K562 (cell line): ENCODE measurements around the gene RNF103. TPM values are rescaled to one million over a fixed set of nuclear protein-coding genes. Genes with fewer than 3 reads are reported as not detected.

ENCODE experiments used
- AFF4 ChIP-seq: sonication (generic); formaldehyde crosslinking; IDR thresholded peaks from 2 replicates; pipeline ENCODE4 v1.8.0; 2023; ENCODE audit warnings: mild to moderate bottlenecking, missing genetic modification reagents
- HMGN3 ChIP-seq: IDR thresholded peaks from 2 replicates; pipeline ENCODE4 v1.6.1; 2011; ENCODE audit warnings: borderline replicate concordance, low read depth, mild to moderate bottlenecking, mixed read lengths, low read length; ENCODE audit not compliant: insufficient read length; ENCODE audit errors: extremely low read depth
- NONO ChIP-seq, 2 experiments: fragments of 200-400 bp in 1 of 2; fragments of 450-650 bp in 1 of 2; formaldehyde crosslinking in 1 of 2; IDR thresholded peaks; 2 replicates each; pipeline ENCODE4 v1.6.1; 2017; ENCODE audit warnings: low read depth in 2 of 2, mild to moderate bottlenecking in 2 of 2, moderate library complexity in 2 of 2, low read length in 1 of 2
- NR2C2 ChIP-seq, 2 experiments: fragments of 200-800 bp in 1 of 2; sonication (Bioruptor generic) in 1 of 2; sonication (generic) in 1 of 2; formaldehyde crosslinking in 1 of 2; IDR thresholded peaks; 2 replicates each; pipeline versions ENCODE4 v1.6.1 to v1.8.0; 2016 to 2022; ENCODE audit warnings: mild to moderate bottlenecking in 1 of 2, missing compliant biosample characterization in 1 of 2, missing genetic modification characterization in 1 of 2, missing genetic modification reagents in 1 of 2
- PBX2 ChIP-seq, 2 experiments: IDR thresholded peaks in 1 of 2; conservative IDR thresholded peaks in 1 of 2; 2 replicates each; pipeline ENCODE4 v1.6.1; 2016; ENCODE audit warnings: low read depth in 2 of 2, mild to moderate bottlenecking in 1 of 2, missing compliant biosample characterization in 1 of 2, missing genetic modification characterization in 1 of 2, moderate library complexity in 1 of 2
- PHF8 ChIP-seq: fragments of 200-600 bp; sonication (generic); IDR thresholded peaks from 2 replicates; pipeline ENCODE4 v1.6.1; 2012; ENCODE audit warnings: mixed run types, mild to moderate bottlenecking, inconsistent platforms, low read length, moderate library complexity, borderline replicate concordance
- RBM34 ChIP-seq: fragments of 200-400 bp; formaldehyde crosslinking; IDR thresholded peaks from 2 replicates; pipeline ENCODE4 v1.6.1; 2018; ENCODE audit warnings: low read length, borderline replicate concordance; ENCODE audit not compliant: insufficient read depth
- UBTF ChIP-seq, 2 experiments: IDR thresholded peaks; 2 replicates each; pipeline ENCODE4 v1.6.1; 2012; ENCODE audit warnings: improper control_type of control experiment in 2 of 2, low read depth in 2 of 2, low read length in 2 of 2, borderline replicate concordance in 1 of 2
- ZBTB7A ChIP-seq: IDR thresholded peaks from 2 replicates; pipeline ENCODE4 v1.6.1; 2011; ENCODE audit warnings: low read depth, mild to moderate bottlenecking, low read length, moderate library complexity, borderline replicate concordance; ENCODE audit not compliant: control insufficient read depth
- ZBTB9 ChIP-seq: fragments of 450-650 bp; formaldehyde crosslinking; IDR thresholded peaks from 2 replicates; pipeline ENCODE4 v1.4.0; 2020; ENCODE audit warnings: mild to moderate bottlenecking, moderate library complexity
- ZNF384 ChIP-seq: IDR thresholded peaks from 2 replicates; pipeline ENCODE4 v1.6.1; 2012; ENCODE audit warnings: low read depth, low read length, improper control_type of control experiment
- ZNF512 ChIP-seq: IDR thresholded peaks from 2 replicates; pipeline ENCODE4 v1.6.1; 2016; ENCODE audit warnings: missing genetic modification characterization, missing compliant biosample characterization
- polyA plus RNA-seq, 8 experiments: library from polyadenylated mRNA; depleted of rRNA in 4 of 8; stranded (reverse) in 5 of 8; unstranded in 3 of 8; fragments of >200 nt; fragmentation: Nextera tagmentation in 2 of 8; fragmentation: Illumina TruSeq in 1 of 8; extraction: Ambion mirVana in 2 of 8; extraction: Trizol in 1 of 8; gene quantifications; 2 replicates each; pipeline versions ENCODE4 v1.2.1 to v1.2.3, GENCODE V29; 2011 to 2014; ENCODE audit warnings: inconsistent platforms in 1 of 8, missing spikeins in 1 of 8
- total RNA-seq, 7 experiments: library from RNA; depleted of rRNA in 6 of 7; stranded (reverse); fragments of >200 nt in 6 of 7; fragmentation: Illumina TruSeq in 2 of 7; extraction: Trizol in 2 of 7; gene quantifications; 2 replicates each; pipeline versions ENCODE4 v1.2.1 to v1.2.3, GENCODE V29; 2011 to 2021; ENCODE audit warnings: low replicate concordance in 1 of 7

Gene RNF103
- total and polyA plus RNA-seq, 9 of the 15 experiments (the other 6 are each of a cell fraction or from before 2014, with no cell fraction given): 1.2 to 6.8 (median 4.6) TPM

GRCh38 chr2:86623043-86623493 is 597 bp downstream of the RNF103 start (continued):
- TF ChIP-seq PBX2 (CRISPR knock-in tag; IDR thresholded peaks at IDR 0.05; ENCODE audit: low read depth): no peak
- TF ChIP-seq PBX2 (tag; conservative IDR thresholded peaks at IDR 0.05; ENCODE audit: low read depth): no peak
- TF ChIP-seq ZNF384: no peak
- TF ChIP-seq ZNF512: no peak
- TF ChIP-seq ZBTB9: no peak
- no peak for TF ChIP-seq AFF4 (CRISPR knock-in tag)
- TF ChIP-seq UBTF (IDR thresholded peaks at IDR 0.05; ENCODE audit: borderline replicate concordance in 1 of 2, low read depth in 2 of 2, low read length in 2 of 2): peak; percentile 14 to 31; a peak in 2 of 4 replicates
- no peak for TF ChIP-seq NR2C2 (CRISPR knock-in tag; IDR thresholded peaks at IDR 0.05)
- TF ChIP-seq NR2C2 (tag; IDR thresholded peaks at IDR 0.05): peak; percentile 64; the same call in 1 of the 2 replicates
- TF ChIP-seq HMGN3: peak; percentile 27
- 0 out of 2 replicates have a peak, but pooled peaks have one; percentile 7 for TF ChIP-seq PHF8
- peak; percentile 27; the same call in 1 of the 2 replicates for TF ChIP-seq ZBTB7A
- TF ChIP-seq RBM34: no peak
- 0 out of 4 replicates have a peak, but pooled peaks of 1 of the 2 experiments have one; percentile 24 for TF ChIP-seq NONO (IDR thresholded peaks at IDR 0.05; ENCODE audit: low read depth in 2 of 2, low read length in 1 of 2)
